ENCODE measurements around the gene UNK.

Gene UNK

GRCh38 chr17:75830164-75831031, 45.8 kb downstream of the UNK start:
- DNase-seq (ENCODE audit: insufficient read length, low spot score) = peak; percentile 41
- no peak for FAIRE-seq

- no peak for FAIRE-seq
- no peak for DNase-seq (ENCODE audit: insufficient read length, low spot score)
Measured at GRCh38 chr17:75831032-75831571, 46.5 kb downstream of the UNK start.

- FAIRE-seq (peak; percentile 62), DNase-seq (ENCODE audit: insufficient read length, low spot score) (peak; percentile 64)
Measured at GRCh38 chr17:75832164-75832651, 47.6 kb downstream of the UNK start.

- DNase-seq (ENCODE audit: insufficient read length, low spot score) = no peak
- no peak for FAIRE-seq
Measured at GRCh38 chr17:75832652-75833400, 48.2 kb downstream of the UNK start.

GRCh38 chr17:75834279-75834920, 49.8 kb downstream of the UNK start:
- no peak for FAIRE-seq
- no peak for DNase-seq (ENCODE audit: insufficient read length, low spot score)

- no peak for DNase-seq (ENCODE audit: insufficient read length, low spot score)
- no peak for FAIRE-seq
Measured at GRCh38 chr17:75834928-75835653, 50.5 kb downstream of the UNK start.

- DNase-seq (ENCODE audit: insufficient read length, low spot score) = no peak
- FAIRE-seq = no peak
Measured at GRCh38 chr17:75835654-75835987, 51.0 kb downstream of the UNK start.

GRCh38 chr17:75836605-75837004, 52.0 kb downstream of the UNK start:
- FAIRE-seq (no peak), DNase-seq (ENCODE audit: insufficient read length, low spot score) (no peak)

GRCh38 chr17:75837899-75838298, 53.3 kb downstream of the UNK start:
- DNase-seq (ENCODE audit: insufficient read length, low spot score) (no peak), FAIRE-seq (no peak)

- DNase-seq (ENCODE audit: insufficient read length, low spot score) (no peak), FAIRE-seq (no peak)
Measured at GRCh38 chr17:75838410-75838809, 53.8 kb downstream of the UNK start.

- DNase-seq (ENCODE audit: insufficient read length, low spot score) = no peak
- no peak for FAIRE-seq
Measured at GRCh38 chr17:75839942-75840798, 55.6 kb downstream of the UNK start.

- FAIRE-seq = no peak
- no peak for DNase-seq (ENCODE audit: insufficient read length, low spot score)
Measured at GRCh38 chr17:75840799-75841164, 56.2 kb downstream of the UNK start.

- no peak for DNase-seq (ENCODE audit: insufficient read length, low spot score)
- no peak for FAIRE-seq
Measured at GRCh38 chr17:75842411-75842810, 57.8 kb downstream of the UNK start.

GRCh38 chr17:75842963-75843576, 58.5 kb downstream of the UNK start:
- no peak for FAIRE-seq
- no peak for DNase-seq (ENCODE audit: insufficient read length, low spot score)

GRCh38 chr17:75843577-75844529, 59.2 kb downstream of the UNK start, which contains the start of gene UNC13D:
UNC13D (minus strand) TSS chr17:75844404; CDS start chr17:75844337, 67 bp downstream.
- DNase-seq (ENCODE audit: insufficient read length, low spot score) = no peak
- no peak for FAIRE-seq

GRCh38 chr17:75844530-75845057, 60.0 kb downstream of the UNK start:
- DNase-seq (ENCODE audit: insufficient read length, low spot score) = no peak

GRCh38 chr17:75845058-75845711, 60.6 kb downstream of the UNK start:
- FAIRE-seq = peak; percentile 90

More at GRCh38 chr17:75844530-75845057, 60.0 kb downstream of the UNK start:
- FAIRE-seq = no peak

More at GRCh38 chr17:75845058-75845711, 60.6 kb downstream of the UNK start:
- DNase-seq (ENCODE audit: insufficient read length, low spot score) = peak; percentile 78

All from HTR-8/SVneo (cell line).